GM23338 (cell line): ENCODE measurements around the gene LAMA1.

Source experiments
- EZH2 ChIP-seq: fragments of 200-600 bp; sonication (generic); IDR thresholded peaks from one replicate; pipeline ENCODE4 v1.8.0; 2017; ENCODE audit warnings: antibody characterized with exemption, mild to moderate bottlenecking, low read depth; ENCODE audit not compliant: unreplicated experiment
- ZNF331 ChIP-seq: fragments of 250-450 bp; sonication (Bioruptor Pico); IDR thresholded peaks from 2 replicates; pipeline ENCODE4 v1.5.0; 2020; ENCODE audit warnings: low read depth, mild to moderate bottlenecking, moderate library complexity
- TF ChIP-seq, protein P1 (sequence below), 2 experiments: fragments of 200-600 bp in 1 of 2; sonication (generic) in 1 of 2; conservative IDR thresholded peaks; 2 replicates each; pipeline versions ENCODE4 v1.5.1 to v1.6.1; 2016 to 2017; ENCODE audit warnings: antibody characterized with exemption in 2 of 2, low read depth in 2 of 2, mild to moderate bottlenecking in 2 of 2, moderate library complexity in 1 of 2

DNA sequence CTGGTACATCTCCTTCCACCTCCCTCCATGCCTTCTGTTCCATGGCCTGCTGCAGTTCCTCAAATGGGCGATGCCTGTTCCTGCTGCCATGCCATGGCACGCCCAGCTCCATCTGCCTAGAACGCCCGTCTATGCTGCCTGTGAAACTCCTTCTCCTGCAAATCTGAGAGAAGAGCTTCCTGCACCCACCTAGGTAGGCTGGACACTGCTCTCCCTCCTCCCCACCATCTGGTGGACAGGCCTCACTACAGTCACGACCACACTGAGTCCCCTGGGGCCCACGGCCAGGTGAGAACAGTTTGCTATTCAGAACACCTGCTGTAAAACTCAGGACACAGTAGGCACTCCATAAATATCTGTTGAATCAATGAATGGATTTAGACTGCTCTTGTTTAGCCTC is 92.4 kb downstream of the LAMA1 start:
- no peak for TF ChIP-seq EZH2
- TF ChIP-seq, protein P1, sequence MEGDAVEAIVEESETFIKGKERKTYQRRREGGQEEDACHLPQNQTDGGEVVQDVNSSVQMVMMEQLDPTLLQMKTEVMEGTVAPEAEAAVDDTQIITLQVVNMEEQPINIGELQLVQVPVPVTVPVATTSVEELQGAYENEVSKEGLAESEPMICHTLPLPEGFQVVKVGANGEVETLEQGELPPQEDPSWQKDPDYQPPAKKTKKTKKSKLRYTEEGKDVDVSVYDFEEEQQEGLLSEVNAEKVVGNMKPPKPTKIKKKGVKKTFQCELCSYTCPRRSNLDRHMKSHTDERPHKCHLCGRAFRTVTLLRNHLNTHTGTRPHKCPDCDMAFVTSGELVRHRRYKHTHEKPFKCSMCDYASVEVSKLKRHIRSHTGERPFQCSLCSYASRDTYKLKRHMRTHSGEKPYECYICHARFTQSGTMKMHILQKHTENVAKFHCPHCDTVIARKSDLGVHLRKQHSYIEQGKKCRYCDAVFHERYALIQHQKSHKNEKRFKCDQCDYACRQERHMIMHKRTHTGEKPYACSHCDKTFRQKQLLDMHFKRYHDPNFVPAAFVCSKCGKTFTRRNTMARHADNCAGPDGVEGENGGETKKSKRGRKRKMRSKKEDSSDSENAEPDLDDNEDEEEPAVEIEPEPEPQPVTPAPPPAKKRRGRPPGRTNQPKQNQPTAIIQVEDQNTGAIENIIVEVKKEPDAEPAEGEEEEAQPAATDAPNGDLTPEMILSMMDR (conservative IDR thresholded peaks at IDR 0.05; ENCODE audit: low read depth in 2 of 2) = no peak
- TF ChIP-seq ZNF331 (CRISPR knock-in tag) = no peak
